GM12892 (cell line): ENCODE data around the gene DHX30.
"Not testable (repeated sequence)": the region's sequence is repeated elsewhere in the genome, so short reads cannot be mapped to it uniquely, and the experiment has no call there.

Experiments used
- DNase-seq: peaks from one replicate; pipeline ENCODE4 v3.0.0; 2011; ENCODE audit not compliant: insufficient read length
- FAIRE-seq: peaks from 2 replicates; lab custom pipeline; 2011; peaks lifted over from hg19 to GRCh38; lab: Jason Lieb, UNC
- POLR2A ChIP-seq: IDR thresholded peaks from 2 replicates; pipeline ENCODE4 v1.6.1; 2011; ENCODE audit warnings: low read depth, low read length, control low read depth
- POLR2AphosphoS5 ChIP-seq: IDR thresholded peaks from 2 replicates; pipeline ENCODE4 v1.6.1; 2011; ENCODE audit warnings: low read depth, low read length, control low read depth
- TAF1 ChIP-seq: IDR thresholded peaks from 2 replicates; pipeline ENCODE4 v1.6.1; 2011; ENCODE audit warnings: low read depth, mild to moderate bottlenecking, control low read depth, low read length, borderline replicate concordance

DHX30 gene

DNA sequence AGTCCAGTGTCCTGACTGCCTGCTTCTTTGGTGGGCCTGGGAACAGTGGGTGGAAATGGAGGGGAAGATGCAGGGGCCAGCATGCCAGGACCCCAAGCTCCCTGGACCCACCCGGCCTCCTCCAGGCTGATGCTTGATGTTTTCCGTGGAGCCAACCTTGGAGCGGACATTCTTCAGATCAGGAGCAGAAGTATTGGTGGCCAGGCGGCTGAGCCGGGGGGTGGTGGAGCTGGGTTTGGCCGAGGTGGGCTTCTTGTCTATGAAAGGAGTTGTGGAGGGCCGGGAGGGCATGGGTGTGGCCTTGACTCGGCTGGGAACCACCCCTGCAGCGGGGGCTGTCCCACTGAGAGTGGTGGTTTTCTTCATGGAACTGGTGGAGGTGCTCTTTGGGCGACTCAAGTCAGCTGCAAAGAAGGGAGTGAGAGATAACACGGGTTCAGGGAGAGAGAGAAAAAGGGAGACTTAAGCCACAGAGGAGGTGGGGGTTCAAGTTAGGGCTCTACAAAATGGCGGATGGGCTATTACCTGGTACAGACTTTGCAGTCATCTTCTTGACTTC is 67.8 kb downstream of the DHX30 start:
- FAIRE-seq = no peak
- TF ChIP-seq POLR2A (no peak), TAF1 (no peak), POLR2AphosphoS5 (no peak)
- DNase-seq = no peak

DNA sequence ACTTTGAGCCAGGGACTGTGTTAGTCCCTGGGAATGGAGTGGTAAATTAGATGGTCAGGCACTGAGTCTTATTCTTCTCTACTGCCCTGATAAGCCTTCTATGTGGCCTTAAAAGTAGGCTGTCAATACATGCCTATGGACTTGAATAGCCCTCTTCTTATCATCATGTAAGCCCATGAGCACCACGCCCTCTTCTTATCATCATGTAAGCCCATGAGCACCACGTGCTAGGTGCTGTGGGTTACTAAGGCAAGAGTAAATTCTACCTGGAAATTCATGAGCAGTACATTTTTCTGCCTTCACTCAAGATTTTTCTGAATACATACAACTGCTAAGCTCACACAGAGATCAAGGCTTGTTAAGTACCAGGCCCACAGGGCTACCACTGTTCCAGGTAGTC is 68.5 kb downstream of the DHX30 start:
- TF ChIP-seq POLR2A (no peak), POLR2AphosphoS5 (no peak), TAF1 (no peak)
- DNase-seq (no peak), FAIRE-seq (no peak)

GRCh38 chr3:47872916-47873315 is 70.0 kb downstream of the DHX30 start:
- no peak for FAIRE-seq
- DNase-seq = no peak
- no peak for TF ChIP-seq TAF1
- TF ChIP-seq POLR2A = no peak
- TF ChIP-seq POLR2AphosphoS5 = no peak

DNA sequence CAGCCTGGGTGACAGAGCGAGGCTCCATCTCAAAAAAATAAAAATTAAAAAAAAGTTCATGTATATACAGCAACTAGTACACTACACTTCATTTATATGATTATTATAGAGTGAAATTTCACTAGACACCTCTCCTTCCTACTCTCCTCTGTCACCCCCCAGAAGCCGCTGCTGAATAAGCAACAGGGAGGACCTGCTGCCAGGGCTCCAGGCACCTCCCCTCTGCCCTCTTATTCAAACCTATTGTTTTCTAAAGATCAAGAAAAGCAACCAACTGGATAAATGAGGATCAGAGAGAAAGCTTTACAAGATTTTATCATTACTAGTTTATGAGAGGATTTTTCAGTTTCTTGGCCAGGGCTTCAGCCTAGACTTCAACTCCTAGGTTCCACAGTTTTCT is 71.5 kb downstream of the DHX30 start:
- TF ChIP-seq POLR2AphosphoS5 = no peak
- no peak for TF ChIP-seq TAF1
- TF ChIP-seq POLR2A = no peak
- FAIRE-seq (no peak), DNase-seq (no peak)

DNA sequence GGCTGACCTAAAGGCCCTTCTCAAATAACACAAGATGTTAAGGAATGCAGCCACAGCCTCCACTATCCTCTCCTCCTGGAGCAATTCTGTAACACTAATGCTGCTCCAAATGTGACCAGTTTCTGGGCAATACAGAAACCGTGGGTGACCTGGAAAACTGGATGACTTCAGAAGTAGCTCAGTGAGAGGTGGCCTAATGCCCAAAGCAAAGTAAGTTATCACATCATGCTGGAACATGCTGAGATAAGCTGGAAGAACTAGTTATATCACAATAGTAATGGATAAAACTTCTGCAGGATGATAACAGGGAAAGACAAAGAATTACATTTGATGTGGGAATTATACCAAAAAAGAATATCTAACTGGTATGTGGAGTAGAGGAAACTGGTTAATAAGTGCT is 72.0 kb downstream of the DHX30 start:
- no peak for FAIRE-seq
- no peak for DNase-seq

GRCh38 chr3:47877290-47877689 is 74.4 kb downstream of the DHX30 start:
- TF ChIP-seq POLR2AphosphoS5 = no peak
- no peak for TF ChIP-seq TAF1
- TF ChIP-seq POLR2A = no peak
- DNase-seq (no peak), FAIRE-seq (no peak)

More for the DNA sequence above, 72.0 kb downstream of the DHX30 start:
- TF ChIP-seq POLR2A = no peak
- no peak for TF ChIP-seq TAF1

DNA sequence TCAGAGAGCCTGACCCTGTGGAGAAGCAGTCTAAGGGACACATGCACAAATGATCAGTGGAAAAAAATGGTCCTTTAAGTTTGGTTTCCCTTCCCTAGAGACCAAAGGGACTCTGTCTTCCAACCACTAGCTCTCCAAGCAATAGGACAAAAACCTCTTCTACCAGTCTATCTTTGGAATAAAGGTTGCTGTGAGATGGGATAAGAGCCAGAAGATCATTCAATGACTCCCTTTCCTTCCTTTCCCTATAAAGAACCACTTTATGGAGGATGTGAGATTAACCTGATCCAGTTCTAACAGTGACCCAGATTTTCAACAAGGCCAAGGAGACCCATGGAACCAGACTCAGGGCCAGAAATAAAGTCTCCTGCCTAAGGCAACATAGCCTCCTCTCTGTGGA is 74.8 kb downstream of the DHX30 start:
- DNase-seq (no peak), FAIRE-seq (no peak)
- TF ChIP-seq TAF1 (no peak), POLR2A (no peak), POLR2AphosphoS5 (no peak)

DNA sequence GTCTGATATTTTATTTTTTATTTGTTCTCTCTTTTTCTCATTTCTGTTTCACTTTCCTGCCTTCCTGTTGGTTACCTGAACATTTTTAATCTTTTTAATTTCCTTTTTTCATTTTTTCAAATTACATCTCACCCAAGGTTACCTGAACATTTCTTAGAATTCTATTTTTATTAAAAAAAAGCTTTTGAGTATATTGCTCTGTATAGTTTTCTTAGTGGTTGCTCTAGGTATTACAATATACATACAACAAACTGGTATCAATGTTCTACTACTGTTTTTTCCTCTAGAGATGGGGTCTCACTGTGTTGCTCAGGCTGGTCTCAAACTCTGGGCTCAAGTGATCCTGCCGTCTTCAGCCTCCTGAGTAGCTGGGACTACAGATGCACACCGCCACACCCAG is 79.4 kb downstream of the DHX30 start:
- FAIRE-seq = no peak
- TF ChIP-seq TAF1 (no peak), POLR2AphosphoS5 (no peak), POLR2A (no peak)
- DNase-seq = no peak

DNA sequence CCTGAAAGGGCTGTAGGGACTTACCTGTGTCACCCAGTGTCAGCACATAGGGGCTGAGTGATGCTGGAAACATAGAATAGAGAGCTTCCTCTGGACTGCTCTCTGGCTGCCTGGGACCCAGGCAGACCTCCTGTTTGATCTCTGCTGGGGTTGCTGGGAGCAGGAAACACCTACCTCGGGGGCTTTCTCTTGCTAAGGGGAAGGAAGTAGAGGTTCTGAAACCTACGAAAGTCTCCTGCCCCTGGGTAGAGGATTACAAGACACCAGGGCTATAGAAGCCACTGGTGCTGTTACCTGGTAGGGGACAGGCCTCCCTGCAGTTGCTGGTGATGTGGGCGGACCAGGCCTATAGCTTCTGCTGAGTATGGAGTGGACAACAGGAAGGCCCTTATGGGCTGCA is 81.7 kb downstream of the DHX30 start:
- FAIRE-seq (no peak), DNase-seq (peak; percentile 25)
- TF ChIP-seq TAF1 (no peak), POLR2AphosphoS5 (no peak), POLR2A (no peak)

DNA sequence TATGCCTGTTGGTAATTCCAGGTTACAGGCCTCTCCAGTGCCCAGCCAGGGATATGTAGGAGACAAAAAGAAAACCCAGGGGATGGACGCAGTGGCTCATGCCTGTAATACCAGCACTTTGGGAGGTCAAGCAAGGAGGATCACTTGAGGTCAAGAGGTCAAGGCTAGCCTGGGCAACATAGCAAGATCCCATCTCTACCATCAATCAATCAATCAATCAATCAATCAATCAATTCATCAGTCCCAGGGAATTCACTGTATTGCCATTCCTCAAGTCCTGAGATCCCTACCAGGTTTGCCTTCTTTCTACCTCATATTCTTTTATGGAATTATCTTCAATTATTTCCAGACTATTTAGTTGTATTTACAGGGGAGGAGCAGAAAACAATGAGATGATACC is 82.2 kb downstream of the DHX30 start:
- FAIRE-seq (no peak), DNase-seq (no peak)
- no peak for TF ChIP-seq POLR2AphosphoS5
- TF ChIP-seq TAF1 = no peak
- no peak for TF ChIP-seq POLR2A

DNA sequence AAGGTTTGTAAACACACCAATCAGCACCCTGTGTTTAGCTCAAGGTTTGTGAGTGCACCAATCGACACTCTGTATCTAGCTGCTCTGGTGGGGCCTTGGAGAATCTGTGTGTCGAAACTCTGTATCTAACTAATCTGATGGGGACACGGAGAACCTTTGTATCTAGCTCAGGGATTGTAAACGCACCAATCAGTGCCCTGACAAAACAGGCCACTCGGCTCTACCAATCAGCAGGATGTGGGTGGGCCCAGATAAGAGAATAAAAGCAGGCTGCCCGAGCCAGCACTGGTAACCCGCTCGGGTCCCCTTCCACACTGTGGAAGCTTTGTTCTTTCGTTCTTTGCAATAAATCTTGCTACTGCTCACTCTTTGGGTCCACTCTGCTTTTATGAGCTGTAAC is 85.1 kb downstream of the DHX30 start:
- not testable (repeated sequence) for FAIRE-seq, DNase-seq

DNA sequence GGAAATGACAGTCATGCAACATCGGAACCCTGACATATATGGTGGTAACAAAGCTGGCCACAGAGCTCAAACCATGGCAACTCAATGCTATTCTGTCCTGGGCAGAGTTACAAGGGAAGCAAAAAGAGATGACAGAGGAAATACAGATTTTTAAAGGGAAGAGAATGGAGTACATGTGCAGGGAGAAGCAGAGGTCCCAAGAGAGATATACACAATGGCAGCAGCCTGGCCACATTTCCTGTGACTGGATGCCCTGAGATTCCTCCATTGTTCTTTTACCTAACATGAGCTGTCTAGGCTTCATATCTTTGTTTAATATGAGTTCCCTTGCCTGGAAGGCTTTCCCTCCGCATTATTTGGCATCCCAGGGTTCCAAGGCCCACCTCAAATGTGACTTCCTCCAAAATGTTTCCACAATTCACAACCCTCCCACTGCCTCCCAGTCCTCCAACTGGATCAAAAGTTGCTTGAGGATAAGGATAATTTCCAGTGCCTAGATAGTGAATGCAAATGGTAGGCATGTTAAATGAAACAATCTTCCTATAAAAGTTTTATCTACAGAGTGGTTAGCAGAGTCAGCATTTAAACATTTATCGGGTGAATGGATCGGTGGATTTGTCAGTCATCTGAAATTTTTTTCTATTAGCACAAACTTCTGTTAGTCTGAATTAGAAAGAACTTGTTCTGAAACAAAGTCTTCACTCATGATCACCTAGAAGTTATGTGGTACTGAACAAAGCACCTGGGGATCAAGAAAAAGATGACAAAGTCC is 86.2 kb downstream of the DHX30 start:
- no peak for FAIRE-seq
- no peak for DNase-seq
- no peak for TF ChIP-seq POLR2AphosphoS5
- TF ChIP-seq POLR2A = no peak
- no peak for TF ChIP-seq TAF1
